Measurements from ENCODE around the gene SH2D4B.

Gene SH2D4B

DNA sequence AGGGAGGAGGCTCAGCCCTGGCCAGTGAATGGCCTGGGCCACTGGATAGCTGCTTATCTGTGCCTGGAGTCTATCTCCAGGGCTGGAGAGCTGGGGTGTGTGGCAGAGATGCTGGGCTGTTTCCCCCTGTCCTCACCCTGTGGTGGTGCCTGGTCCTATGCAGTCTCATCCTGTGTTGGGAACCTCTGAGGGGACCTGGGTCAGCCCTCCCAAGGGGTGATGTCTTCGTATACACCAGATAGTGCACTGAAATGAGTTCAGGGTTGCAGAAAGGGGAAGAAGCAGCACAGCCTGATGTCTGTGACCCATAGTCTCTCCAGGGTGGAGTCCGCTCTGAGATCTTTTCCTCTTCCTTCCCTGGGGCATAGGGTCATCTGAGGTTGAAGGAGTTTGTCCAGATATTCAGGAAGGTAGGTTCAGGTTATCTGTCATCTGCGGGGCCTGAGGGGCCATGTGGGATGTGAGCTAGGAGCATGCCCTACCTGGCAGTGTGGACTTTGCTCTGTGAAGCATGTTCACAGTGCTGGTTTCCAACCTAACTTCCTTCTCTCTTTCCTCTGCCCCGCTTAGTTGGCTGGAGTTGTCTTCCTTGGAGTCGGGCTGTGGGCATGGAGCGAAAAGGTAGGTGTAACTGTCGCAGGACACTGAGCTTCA is 33.4 kb upstream of the SH2D4B start:
- DNase-seq: no peak

GRCh38 chr10:80504897-80505465 is 32.7 kb upstream of the SH2D4B start:
- DNase-seq: peak; percentile 13

DNA sequence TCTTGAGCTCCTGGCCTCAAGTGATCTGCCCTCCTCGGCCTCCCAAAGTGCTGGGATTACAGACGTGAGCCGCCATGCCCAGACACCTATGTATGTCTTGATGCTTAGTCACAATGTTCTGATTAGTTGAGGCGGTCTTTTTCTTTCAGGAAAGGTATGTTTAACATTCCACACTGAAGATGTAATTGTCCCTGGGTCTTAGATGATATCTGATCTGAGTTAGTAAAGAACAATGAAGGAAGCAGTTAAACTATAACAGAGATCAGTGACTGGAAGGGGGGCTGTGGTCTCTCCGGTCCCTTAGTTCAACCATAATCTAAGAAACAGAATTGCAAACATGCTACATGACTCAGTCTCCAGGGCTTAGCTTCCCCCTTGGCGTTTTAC is 31.5 kb upstream of the SH2D4B start:
- DNase-seq: no peak

DNA sequence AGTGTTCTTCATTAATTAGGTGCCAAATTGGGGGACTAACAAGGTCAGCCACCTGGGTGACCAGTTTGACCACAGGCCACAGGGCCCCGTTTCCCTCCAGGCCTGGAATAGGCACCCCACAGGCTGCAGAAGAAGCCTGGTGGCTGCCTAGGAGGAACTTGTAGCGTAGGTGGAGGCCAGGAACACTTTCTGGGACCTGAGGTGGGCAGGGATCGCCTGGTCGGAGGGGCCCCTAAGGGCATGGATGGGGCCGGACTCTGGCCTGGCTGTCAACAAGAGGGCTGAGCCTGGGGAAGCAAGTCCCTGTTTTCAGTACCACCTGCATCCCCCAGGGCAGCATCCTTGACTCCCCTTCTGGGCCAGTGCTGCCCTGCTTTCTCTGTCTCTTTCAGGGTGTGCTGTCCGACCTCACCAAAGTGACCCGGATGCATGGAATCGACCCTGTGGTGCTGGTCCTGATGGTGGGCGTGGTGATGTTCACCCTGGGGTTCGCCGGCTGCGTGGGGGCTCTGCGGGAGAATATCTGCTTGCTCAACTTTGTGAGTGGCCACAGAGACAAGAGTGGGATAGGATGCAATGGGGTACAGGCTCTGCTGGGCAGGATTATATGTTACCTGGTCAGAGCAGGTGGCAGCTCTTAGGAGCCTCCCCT is 30.7 kb upstream of the SH2D4B start:
- DNase-seq: no peak

DNA sequence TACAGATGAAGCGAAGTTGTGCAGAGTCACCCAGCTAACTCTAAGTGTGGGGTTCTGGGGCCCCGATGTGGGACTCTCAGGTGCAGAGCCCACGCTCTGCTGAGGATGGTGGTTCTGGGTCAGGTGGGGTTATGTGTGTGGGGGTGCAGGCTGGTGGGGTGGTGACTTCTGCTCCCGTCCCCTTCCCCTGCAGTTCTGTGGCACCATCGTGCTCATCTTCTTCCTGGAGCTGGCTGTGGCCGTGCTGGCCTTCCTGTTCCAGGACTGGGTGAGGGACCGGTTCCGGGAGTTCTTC is 28.6 kb upstream of the SH2D4B start:
- no peak for DNase-seq

DNA sequence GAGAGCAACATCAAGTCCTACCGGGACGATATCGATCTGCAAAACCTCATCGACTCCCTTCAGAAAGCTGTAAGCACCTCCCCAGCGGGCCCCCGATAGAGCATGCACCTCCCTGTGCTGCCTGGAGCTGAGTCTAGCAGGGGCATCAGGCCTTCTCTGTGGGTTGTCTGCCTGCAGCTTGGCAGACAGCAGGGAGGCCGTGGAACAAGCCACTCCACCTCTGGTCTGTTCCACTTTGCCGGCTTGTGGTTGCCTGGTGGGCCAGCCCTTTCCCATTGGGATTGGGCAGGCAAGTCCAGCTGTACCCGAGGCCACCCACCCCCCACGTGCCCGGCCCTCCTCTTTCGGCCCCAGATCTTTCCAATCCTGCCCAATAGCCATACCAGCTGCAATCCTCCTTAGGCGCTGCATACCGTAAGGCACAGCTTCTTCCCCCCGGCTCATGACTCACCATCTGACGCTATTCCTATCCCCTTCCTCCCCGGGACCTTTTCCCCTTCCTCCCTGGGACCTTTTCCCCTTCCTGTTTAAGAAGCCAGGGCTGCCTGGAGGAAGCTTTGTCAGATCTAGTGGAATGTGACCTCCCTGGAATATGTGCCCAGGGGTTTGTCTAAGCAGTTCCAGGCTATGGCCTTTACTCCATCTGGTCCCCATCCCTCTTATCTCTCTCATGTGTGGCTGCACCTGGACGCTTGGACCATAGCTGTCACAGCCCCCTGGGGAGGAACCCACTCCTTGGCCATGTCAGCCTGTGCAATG is 28.1 kb upstream of the SH2D4B start:
- DNase-seq: no peak

DNA sequence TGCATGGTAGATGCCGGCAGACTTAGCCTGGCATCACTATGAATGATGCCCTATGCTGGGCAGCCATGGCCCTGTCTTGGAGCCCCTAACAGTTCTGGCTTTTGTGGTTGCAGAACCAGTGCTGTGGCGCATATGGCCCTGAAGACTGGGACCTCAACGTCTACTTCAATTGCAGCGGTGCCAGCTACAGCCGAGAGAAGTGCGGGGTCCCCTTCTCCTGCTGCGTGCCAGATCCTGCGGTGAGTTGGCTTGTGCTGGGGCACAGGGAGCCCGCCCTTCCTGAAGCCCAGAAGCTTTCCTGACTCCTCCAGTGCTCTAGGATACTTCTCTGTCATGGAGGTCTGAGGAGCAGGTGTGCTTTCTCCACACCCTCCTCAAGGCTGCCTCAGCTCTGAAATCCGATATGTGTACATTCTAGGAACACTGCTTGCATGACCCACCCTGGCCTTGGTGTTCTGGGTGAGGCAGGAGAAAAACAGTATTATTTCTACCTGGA is 25.6 kb upstream of the SH2D4B start:
- DNase-seq: no peak

- no peak for DNase-seq
These were observed 24.6 kb upstream of the SH2D4B start for GRCh38 chr10:80513106-80513505.

DNA sequence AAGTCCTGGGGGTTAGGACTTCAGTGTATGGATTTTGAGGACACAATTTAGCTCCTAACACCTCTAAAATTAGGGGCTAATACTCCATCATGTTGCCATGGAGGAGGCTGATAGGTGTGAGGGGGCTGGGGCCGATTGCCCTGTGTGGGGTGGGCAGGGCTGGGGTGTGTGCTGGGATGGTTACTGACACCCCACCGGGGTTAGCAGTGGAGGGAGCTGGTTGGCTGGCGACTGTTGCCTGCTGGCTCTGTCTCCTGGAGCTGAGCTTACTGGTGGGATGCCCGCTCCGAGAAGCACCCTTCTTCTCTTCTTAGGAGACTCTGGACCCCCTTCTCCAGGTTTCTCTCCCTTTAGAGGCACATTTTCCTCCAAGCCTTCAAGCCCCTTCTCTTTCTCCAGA is 22.2 kb upstream of the SH2D4B start:
- DNase-seq: no peak

DNA sequence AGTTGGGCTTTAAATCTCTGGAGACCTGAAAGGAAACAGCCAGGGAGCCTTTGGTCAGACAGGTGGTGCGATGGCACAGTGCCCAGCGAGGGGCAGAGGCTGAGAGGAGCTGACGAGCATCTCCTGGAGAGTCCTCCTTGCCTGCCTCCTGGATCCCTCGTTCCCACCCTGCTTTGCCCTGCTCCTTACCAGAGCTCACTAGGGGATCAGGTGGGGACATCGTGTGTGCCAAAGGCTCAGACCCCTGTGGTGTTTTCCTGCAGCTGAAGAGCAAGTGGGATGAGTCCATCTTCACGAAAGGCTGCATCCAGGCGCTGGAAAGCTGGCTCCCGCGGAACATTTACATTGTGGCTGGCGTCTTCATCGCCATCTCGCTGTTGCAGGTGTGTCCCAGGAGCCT is 21.8 kb upstream of the SH2D4B start:
- no peak for DNase-seq

GRCh38 chr10:80516506-80517075 is 21.1 kb upstream of the SH2D4B start:
- DNase-seq: no peak

DNA sequence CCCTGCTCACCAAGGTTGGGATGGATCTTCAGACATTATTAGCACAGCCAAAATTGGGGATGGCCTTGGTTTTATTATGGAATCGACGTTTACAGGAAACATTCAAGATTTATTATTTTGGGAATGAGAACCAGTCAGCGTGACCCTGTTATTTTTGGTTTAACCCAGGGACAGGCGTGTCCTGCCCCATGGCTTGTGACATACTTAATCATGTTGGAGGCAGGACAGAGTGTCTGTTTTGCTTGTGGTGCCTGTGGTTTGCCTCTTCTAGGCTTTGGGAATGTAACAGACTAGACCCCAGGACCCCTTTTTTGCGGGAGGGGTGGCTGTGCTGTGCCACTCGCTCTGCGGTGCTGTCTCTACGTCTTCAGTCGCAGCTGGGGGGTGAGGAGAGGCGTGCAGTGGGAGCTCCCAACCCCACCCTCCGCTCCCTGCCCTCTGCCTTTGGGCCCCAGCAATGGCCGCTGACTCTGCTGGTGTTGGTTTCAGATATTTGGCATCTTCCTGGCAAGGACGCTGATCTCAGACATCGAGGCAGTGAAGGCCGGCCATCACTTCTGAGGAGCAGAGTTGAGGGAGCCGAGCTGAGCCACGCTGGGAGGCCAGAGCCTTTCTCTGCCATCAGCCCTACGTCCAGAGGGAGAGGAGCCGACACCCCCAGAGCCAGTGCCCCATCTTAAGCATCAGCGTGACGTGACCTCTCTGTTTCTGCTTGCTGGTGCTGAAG is 20.1 kb upstream of the SH2D4B start:
- no peak for DNase-seq

DNA sequence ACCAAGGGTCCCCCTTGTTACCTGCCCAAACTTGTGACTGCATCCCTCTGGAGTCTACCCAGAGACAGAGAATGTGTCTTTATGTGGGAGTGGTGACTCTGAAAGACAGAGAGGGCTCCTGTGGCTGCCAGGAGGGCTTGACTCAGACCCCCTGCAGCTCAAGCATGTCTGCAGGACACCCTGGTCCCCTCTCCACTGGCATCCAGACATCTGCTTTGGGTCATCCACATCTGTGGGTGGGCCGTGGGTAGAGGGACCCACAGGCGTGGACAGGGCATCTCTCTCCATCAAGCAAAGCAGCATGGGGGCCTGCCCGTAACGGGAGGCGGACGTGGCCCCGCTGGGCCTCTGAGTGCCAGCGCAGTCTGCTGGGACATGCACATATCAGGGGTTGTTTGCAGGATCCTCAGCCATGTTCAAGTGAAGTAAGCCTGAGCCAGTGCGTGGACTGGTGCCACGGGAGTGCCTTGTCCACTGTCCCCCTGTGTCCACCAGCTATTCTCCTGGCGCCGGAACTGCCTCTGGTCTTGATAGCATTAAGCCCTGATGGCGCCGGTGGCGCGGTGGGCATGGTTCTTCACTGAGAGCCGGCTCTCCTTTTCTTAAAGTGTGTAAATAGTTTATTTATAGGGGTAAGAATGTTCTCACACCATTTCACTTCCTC is 19.4 kb upstream of the SH2D4B start:
- DNase-seq: no peak

GRCh38 chr10:80518807-80519360 is 18.8 kb upstream of the SH2D4B start:
- no peak for DNase-seq

DNA sequence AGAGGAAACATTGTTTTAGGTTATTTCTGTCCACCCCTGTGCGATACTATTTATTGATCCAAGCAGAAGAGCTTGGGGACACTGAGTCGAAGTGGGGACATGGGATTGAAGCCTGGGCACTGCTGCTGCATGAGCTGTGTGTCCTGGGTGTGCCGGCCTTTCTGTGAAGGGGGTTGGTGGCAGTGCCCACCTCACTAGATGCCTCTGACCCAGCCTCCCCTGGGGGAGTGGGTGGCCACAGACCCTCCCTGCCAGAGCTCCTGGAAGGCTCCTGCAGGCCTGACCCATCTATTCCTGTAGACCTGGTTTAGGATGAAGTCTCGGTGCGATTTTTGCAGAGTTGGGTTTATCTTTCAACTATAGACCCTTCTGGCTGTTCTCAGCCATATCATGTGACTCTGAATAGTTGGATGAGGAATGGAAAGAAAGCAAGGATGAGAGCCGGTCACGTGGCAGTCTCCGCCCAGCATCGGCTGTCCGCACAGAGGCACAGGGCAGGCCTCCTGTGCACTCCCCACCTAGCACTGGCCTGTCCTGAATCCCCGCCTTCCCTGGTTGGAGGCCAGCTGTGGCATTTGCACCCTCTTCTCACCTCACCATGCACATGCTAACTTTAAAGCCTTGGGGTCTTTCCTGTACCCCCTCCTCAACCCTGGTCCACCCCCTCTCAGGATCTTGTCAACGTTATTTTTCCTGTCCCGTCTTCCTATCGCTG is 17.6 kb upstream of the SH2D4B start:
- no peak for DNase-seq

- no peak for DNase-seq
These were observed 16.8 kb upstream of the SH2D4B start for GRCh38 chr10:80520661-80521470.

- no peak for DNase-seq
These were observed 14.8 kb upstream of the SH2D4B start for GRCh38 chr10:80522756-80523363.

DNA sequence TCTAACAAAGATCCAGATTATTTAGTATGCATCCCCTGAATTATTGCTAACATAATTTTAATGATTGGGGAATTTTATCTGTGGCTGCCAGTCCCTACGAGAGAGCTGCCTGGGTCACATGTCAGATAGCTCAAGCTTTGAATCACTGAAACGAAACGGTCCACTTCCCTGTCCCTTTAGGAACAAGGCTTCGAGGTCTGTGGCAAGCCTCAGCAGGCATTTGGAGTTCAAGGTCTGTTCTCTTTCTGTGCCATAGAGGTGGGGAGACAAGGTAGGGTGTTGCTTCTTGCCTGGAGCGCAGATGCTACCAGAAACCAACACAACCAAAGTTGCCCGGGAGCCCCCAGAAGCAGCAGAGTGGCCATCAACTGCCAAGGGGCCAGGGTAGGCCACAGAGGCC is 13.9 kb upstream of the SH2D4B start:
- no peak for DNase-seq

DNA sequence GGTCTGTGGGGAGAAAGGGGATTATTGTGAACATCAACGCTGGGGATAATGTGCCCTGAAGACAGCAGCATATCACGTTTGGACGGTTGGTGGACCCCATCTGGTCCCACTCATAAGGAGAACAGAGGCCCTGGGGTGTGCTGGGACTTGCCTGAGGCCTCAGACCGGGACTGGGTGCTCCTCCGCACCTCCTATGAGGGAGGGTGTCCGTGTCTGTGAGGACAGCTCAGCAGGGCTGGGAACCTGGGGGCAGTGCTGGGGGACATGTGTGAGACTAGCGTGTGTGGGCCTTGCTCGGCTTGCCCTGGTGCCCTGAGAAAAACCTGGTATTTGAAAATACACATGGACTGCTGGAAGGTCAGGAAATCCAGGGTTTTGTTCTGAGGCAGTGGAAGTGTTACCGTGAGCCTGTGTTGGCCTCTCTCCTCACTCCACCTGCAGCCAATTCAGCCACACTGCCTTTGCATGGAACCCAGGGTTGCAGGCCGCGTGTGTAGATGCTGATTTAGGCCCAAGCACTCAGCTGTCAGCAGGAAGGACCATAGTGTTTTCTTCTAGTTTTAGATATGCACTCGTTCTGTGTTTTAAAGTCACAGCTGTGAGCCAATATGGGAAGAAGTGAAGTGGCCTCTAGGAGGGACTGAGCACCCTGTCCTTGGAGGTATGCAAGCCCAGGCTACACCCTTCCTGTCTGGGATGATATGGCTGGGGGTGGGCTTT is 13.4 kb upstream of the SH2D4B start:
- no peak for DNase-seq

All from GF-D8 (cell line).